ENCODE measurements around the gene FBXL16. TPM values are rescaled to one million over a fixed set of nuclear protein-coding genes. Genes with fewer than 3 reads are reported as not detected.

Gene FBXL16
- polyA plus RNA-seq, 12 donors, result 0.24 to 1.2 (median 0.52) TPM; not detected in 2

GRCh38 chr16:711548-712320 is 6.1 kb upstream of the FBXL16 start:
- DNase-seq, result peak; percentile 77

- DNase-seq, result no peak
Measured at GRCh38 chr16:711084-711483, 5.5 kb upstream of the FBXL16 start.

- no peak for DNase-seq
Measured at GRCh38 chr16:710500-711075, 5.0 kb upstream of the FBXL16 start.

GRCh38 chr16:709566-710499 is 4.2 kb upstream of the FBXL16 start:
- DNase-seq, result peak; percentile 50

GRCh38 chr16:708959-709358 is 3.4 kb upstream of the FBXL16 start:
- no peak for DNase-seq

- DNase-seq, result no peak
Measured at GRCh38 chr16:708019-708418, 2.4 kb upstream of the FBXL16 start.

- no peak for DNase-seq
Measured at GRCh38 chr16:707062-707538, 1.5 kb upstream of the FBXL16 start.

- DNase-seq, result no peak
Measured at GRCh38 chr16:706189-707061, 824 bp upstream of the FBXL16 start.

GRCh38 chr16:704552-705380 is 835 bp downstream of the FBXL16 start:
- no peak for DNase-seq

GRCh38 chr16:704047-704446 is 1.6 kb downstream of the FBXL16 start:
- no peak for DNase-seq

- no peak for DNase-seq
Measured at GRCh38 chr16:703406-703805, 2.2 kb downstream of the FBXL16 start.

GRCh38 chr16:702341-702740 is 3.3 kb downstream of the FBXL16 start:
- no peak for DNase-seq

GRCh38 chr16:700684-701584 is 4.7 kb downstream of the FBXL16 start:
- DNase-seq, result no peak

- no peak for DNase-seq
Measured at GRCh38 chr16:698911-699671, 6.5 kb downstream of the FBXL16 start.

GRCh38 chr16:695355-696089 is 10.1 kb downstream of the FBXL16 start:
- no peak for DNase-seq

- DNase-seq, result no peak
Measured at GRCh38 chr16:694863-695354, 10.7 kb downstream of the FBXL16 start.

GRCh38 chr16:694187-694862 is 11.3 kb downstream of the FBXL16 start:
- no peak for DNase-seq

Data from muscle of arm (tissue), 12 donors.